ENCODE data around the gene ERN1.

DNA sequence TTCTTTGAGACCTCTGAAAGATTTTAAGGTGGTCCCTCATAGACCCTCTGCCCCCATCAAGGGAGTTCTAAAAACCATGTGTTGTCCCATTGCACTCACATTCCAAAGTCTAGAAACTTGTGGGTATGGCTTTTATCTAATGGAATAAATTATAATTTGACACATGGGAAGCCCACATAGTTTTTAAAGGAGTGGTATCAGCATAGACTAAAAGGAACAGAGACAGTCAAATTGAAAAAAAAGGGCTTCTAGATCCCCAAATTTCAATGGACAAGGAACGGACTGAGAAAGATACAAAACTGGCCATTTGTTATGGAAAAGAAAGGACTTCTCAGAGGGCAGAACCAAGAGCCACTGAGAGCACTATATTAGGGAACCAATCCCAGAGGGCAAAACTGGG is 60.8 kb downstream of the ERN1 start:
- TF ChIP-seq, protein P1, sequence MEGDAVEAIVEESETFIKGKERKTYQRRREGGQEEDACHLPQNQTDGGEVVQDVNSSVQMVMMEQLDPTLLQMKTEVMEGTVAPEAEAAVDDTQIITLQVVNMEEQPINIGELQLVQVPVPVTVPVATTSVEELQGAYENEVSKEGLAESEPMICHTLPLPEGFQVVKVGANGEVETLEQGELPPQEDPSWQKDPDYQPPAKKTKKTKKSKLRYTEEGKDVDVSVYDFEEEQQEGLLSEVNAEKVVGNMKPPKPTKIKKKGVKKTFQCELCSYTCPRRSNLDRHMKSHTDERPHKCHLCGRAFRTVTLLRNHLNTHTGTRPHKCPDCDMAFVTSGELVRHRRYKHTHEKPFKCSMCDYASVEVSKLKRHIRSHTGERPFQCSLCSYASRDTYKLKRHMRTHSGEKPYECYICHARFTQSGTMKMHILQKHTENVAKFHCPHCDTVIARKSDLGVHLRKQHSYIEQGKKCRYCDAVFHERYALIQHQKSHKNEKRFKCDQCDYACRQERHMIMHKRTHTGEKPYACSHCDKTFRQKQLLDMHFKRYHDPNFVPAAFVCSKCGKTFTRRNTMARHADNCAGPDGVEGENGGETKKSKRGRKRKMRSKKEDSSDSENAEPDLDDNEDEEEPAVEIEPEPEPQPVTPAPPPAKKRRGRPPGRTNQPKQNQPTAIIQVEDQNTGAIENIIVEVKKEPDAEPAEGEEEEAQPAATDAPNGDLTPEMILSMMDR (IDR thresholded peaks at IDR 0.05) = no peak
- no peak for TF ChIP-seq POLR2A (IDR thresholded peaks at IDR 0.05)
